GM18517 (cell line): ENCODE data around the gene SPEF2.
"Not testable (repeated sequence)": the region's sequence is repeated elsewhere in the genome, so short reads cannot be mapped to it uniquely, and the experiment has no call there.

Experiments
- ATAC-seq: cut with Tn5 transposase; IDR thresholded peaks from one replicate; pipeline ENCODE4 v1.9.1; 2021; ENCODE audit warnings: mild to moderate bottlenecking, moderate library complexity; ENCODE audit not compliant: unreplicated experiment

The SPEF2 gene

GRCh38 chr5:35651002-35651756 is 33.5 kb downstream of the SPEF2 start:
- ATAC-seq, result no peak

- no peak for ATAC-seq
These were observed 39.1 kb downstream of the SPEF2 start for GRCh38 chr5:35656721-35657120.

GRCh38 chr5:35657877-35658276 is 40.2 kb downstream of the SPEF2 start:
- no peak for ATAC-seq

DNA sequence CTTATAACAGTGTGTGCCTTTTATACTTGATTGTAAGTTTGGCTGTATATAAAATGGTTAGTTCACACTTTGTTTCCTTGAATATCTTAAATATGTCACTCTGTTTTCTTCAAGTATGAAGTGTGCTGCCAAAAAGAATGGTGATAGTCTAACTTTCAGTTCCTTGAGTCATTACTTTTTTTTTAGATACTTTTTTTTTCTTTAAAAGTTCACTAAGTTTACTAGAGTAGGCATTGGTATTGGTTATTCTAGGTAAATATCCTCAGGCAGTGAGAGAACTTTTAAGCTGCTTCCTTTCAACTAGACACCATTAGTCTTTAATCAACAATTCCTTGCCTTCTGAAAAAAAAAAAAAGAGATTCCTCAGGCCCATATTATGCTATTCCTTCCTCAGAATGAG is 41.9 kb downstream of the SPEF2 start:
- no peak for ATAC-seq

DNA sequence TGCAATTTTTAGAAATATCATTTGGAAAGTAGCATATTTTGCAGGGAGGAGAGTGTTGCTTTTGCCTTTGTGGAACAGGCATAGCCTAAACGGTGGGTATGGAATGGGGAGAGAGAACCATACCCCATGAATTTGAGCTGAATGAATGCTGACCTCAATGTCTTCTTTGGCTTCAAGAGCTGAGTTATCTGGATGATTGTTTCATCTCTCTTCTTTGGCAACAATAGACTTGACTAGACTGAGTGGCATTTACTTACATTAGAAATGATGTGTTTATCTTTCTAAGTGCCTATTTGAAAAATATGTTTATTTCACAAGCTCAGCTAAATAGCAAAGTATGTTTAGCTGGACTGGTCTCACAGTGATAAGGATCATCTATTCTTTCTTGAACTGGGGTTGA is 42.8 kb downstream of the SPEF2 start:
- ATAC-seq, result no peak

- ATAC-seq, result no peak
These were observed 46.9 kb downstream of the SPEF2 start for GRCh38 chr5:35664584-35664983.

DNA sequence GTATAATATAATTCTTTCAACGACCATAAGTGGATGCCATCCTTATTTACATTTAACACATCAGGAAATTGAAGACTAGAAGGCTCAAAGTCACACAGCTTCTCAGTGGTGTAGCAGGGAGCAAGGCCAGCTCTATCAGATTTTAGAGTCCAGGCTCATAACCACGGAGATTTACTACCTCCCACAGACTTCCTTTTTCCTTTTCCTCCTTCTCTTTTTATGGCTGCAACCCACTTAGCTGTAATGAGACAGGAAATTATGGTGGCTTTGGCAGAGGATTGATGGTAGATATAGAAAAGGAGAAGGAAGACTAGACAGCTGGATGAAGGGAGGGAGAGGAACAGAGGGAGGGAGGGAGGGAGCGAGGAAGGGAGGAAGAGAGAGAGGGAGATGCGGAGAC is 47.4 kb downstream of the SPEF2 start:
- no peak for ATAC-seq

- ATAC-seq, result no peak
These were observed 50.7 kb downstream of the SPEF2 start for GRCh38 chr5:35668319-35668718.

DNA sequence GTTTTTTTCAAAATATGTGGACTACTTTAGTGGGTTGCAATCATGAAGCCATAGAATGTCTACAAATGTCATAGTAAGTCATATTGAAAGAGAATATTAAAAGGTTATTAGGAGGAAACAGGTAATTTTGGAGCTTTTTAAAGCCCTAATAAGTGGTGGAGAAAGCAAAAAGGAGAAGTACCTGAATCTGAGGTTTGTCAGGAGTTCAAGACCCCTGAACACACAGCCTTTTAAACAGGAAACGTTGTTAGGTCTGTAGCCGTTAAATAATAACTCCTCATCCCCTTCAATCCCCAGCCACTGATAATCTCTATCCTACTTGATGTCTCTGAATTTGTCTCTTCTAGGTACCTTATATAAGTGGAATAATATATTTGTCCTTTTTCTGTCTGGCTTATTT is 51.1 kb downstream of the SPEF2 start:
- no peak for ATAC-seq

DNA sequence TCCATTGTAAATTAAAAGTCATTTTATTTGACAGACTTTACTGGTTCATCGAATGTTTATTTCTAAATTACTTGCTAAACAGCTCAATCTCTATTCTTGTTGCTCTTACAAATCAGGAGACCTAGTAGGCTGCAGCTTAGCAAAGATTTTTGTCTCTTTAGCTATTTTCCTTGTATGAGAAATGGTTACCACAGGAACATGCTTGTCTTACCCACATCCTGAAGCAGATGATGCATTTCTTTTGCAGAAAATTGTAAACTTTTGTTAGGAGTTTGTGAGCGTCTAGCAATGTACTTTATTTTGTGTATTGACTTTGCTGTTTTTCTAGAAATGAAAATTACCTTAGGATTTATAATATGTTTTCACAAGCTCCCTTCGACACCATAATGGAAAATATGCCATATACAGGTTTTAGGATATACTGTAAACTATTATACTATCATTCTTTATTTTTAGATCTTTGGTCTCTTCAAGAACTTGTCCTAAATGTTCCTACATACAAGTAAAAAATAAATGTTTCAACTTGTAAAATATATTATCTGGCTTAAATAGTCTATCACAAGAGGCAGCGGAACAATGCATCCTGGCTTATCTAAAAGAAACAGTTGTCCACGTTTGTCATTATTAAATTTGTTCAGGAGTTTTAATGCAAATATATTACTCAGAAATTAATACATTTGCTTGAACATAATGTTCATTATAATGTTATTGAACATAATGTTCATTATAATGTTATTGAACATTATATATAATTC is 54.1 kb downstream of the SPEF2 start:
- ATAC-seq, result no peak

GRCh38 chr5:35672296-35672655 is 54.6 kb downstream of the SPEF2 start:
- not testable (repeated sequence) for ATAC-seq

DNA sequence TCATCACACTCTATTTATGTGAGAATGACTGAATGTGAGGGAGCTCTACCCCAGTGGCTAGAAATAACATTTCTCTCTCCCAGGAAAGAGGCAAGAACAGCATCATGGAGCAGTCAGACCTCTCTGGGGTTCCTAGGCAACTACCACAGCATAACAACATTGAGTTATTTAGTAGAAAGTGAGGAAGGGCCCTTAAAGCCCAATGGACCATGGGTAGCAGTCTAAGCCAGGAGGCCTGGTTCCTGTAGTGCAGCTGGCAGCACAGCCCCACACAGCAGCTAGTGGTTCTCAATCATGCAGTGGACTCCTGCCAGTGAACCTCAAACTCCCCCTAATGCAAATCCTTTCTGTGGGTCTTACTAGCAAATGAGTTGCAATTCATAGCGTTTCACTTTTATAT is 55.3 kb downstream of the SPEF2 start:
- no peak for ATAC-seq

GRCh38 chr5:35674049-35674448 is 56.4 kb downstream of the SPEF2 start:
- ATAC-seq, result no peak

DNA sequence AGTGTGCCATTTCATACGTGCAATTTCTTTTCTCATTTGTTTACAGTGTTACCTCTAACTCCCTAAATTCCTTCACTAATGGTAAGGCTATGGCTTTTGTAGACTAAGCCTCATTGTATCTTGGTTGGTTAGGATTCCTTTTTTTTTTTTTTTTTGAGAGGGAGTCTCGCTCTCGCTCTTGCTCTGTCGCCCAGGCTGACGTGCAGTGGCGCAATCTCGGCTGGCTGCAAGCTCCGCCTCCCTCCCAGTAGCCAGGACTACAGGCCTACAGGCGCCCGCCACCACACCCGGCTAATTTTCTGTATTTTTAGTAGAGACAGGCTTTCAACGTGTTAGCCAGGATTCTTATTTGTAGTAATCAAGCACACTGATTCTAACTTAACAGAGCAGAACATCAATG is 57.7 kb downstream of the SPEF2 start:
- no peak for ATAC-seq

DNA sequence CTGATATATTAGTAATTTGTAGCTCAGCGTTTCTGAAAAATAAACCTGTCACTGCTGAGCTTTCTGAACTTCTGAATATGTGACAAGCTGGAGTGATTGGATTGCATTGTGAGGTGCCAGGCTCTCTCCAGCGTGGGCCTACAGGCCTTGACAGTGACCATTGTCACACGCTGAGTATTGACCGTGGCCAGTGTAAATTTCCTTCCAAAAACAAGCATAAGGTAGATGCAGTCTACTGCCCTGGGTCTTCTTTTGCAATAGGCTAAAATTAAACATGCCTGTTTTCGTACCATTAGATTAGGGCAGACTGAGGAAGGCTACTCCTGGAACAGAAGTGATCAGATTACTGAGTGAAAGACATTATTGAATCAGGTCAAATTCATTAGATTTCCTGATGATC is 60.2 kb downstream of the SPEF2 start:
- no peak for ATAC-seq

DNA sequence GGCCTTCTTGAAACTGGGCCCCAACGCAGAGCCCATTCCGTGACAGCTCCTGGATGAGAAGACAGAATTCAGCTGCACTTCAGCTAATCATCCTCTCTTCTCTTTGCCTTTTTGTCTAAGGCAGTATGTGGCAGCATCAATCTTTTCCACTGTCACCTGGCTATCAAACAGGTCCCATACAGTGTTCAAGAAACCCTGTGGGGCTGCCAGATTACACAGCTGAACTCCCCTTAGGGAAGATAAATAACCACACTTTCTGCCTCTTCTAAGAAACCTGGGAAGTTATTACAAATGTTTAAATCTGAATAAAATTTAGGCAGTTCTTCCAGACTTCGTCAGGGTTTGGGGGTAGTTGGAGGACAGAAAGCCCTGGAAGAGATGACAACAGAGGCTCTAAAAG is 61.0 kb downstream of the SPEF2 start:
- ATAC-seq, result no peak

- no peak for ATAC-seq
These were observed 61.7 kb downstream of the SPEF2 start for GRCh38 chr5:35679357-35679756.

DNA sequence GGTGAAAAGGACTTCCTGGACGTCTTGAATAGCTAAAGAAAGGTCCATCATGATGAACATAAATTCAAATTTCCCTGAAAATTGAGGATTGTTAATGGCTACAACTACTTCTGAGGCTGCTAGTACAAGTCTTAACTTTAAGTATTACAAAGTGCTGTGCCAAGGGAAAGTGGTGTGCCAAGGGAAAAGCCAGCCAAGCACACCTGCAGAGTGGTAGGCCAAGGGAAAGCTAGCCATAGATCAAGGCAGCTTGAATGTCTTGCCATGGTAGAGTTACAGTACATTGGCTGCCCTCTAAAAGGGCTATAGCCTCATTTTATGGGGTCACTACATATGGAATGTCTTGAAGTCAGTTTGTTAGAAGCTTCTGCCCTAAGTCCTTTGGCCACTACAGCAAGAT is 64.2 kb downstream of the SPEF2 start:
- ATAC-seq, result no peak

DNA sequence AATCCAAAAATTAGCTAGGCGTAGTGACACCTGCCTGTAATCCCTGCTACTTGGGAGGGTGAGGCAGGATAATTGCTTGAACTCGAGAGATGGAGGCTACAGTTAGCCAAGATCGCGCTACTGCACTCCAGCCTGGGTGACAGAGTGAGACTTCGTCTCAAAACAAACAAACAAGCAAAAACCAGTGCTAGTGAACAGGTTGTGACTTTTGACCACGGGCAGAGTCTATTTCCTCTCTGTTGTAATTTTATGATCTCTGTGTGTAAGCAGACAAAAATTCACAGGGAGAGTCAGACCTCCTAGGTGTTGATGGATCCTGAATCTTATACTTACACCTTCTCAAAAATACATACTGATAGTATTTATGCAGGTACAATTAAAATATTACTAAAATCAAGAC is 65.8 kb downstream of the SPEF2 start:
- no peak for ATAC-seq

- ATAC-seq, result no peak
These were observed 67.5 kb downstream of the SPEF2 start for GRCh38 chr5:35685161-35685560.

- no peak for ATAC-seq
These were observed 70.3 kb downstream of the SPEF2 start for GRCh38 chr5:35687961-35688360.

- no peak for ATAC-seq
These were observed 76.8 kb downstream of the SPEF2 start for GRCh38 chr5:35694481-35694880.
